GM23338 (cell line): Measurements from ENCODE around the gene ODF2L. TPM values are rescaled to one million over a fixed set of nuclear protein-coding genes. Genes with fewer than 3 reads are reported as not detected.

Source experiments
- ATAC-seq: fragments of 200-7000 bp; cut with Tn5 transposase; 3 replicates; pipeline ENCODE4 v1.9.1; 2020
- DNase-seq: peaks from one replicate; pipeline ENCODE4 v3.0.0-alpha.2; 2015; ENCODE audit warnings: low spot score
- H2AFZ ChIP-seq: fragments of 200-600 bp; sonication (generic); 2 replicates; pipeline ENCODE4 v1.8.0; 2016; ENCODE audit warnings: antibody characterized with exemption, mild to moderate bottlenecking, moderate library complexity
- H3F3A ChIP-seq: fragments of 200-600 bp; sonication (generic); replicated peaks from 2 replicates; pipeline ENCODE4 v1.8.0; 2017; ENCODE audit warnings: antibody characterized with exemption, mixed run types, low read depth
- H3K27ac ChIP-seq: fragments of 200-600 bp; sonication (generic); 2 replicates; pipeline ENCODE4 v1.6.1; 2016; ENCODE audit warnings: low read depth
- H3K27me3 ChIP-seq: fragments of 200-600 bp; sonication (generic); 2 replicates; pipeline ENCODE4 v1.8.0; 2016; ENCODE audit warnings: mild to moderate bottlenecking, mixed run types, moderate library complexity; ENCODE audit not compliant: insufficient read depth
- H3K36me3 ChIP-seq: fragments of 200-600 bp; sonication (generic); 2 replicates; pipeline ENCODE4 v1.8.0; 2016; ENCODE audit warnings: mild to moderate bottlenecking; ENCODE audit not compliant: insufficient read depth
- H3K4me1 ChIP-seq: fragments of 200-600 bp; sonication (generic); 2 replicates; pipeline ENCODE4 v1.8.0; 2016; ENCODE audit warnings: mild to moderate bottlenecking, moderate library complexity; ENCODE audit not compliant: insufficient read depth
- H3K4me2 ChIP-seq: fragments of 200-600 bp; sonication (generic); 2 replicates; pipeline ENCODE4 v1.7.1; 2017; ENCODE audit warnings: mixed run types
- H3K4me3 ChIP-seq: fragments of 200-600 bp; sonication (generic); 2 replicates; pipeline ENCODE4 v1.6.1; 2016; ENCODE audit warnings: mixed run types
- H3K79me2 ChIP-seq: fragments of 200-600 bp; sonication (generic); replicated peaks from 2 replicates; pipeline ENCODE4 v1.8.0; 2017; ENCODE audit warnings: mild to moderate bottlenecking; ENCODE audit not compliant: insufficient read depth
- H3K9me2 ChIP-seq: fragments of 200-600 bp; sonication (generic); 2 replicates; pipeline ENCODE4 v1.8.0; 2017; ENCODE audit not compliant: insufficient read depth
- H4K20me1 ChIP-seq: fragments of 200-600 bp; sonication (generic); replicated peaks from 2 replicates; pipeline ENCODE4 v1.8.0; 2017; ENCODE audit warnings: mild to moderate bottlenecking; ENCODE audit not compliant: insufficient read depth
- H3K27ac Mint-ChIP-seq: 2 replicates; pipeline ENCODE4 v1.8.0; 2020; ENCODE audit warnings: inconsistent platforms, mild to moderate bottlenecking, moderate library complexity, mixed read lengths
- H3K27me3 Mint-ChIP-seq: 3 replicates; pipeline ENCODE4 v1.8.0; 2022; ENCODE audit warnings: low read depth, mild to moderate bottlenecking, moderate library complexity, mixed read lengths, inconsistent platforms; ENCODE audit not compliant: insufficient read depth, poor library complexity
- H3K36me3 Mint-ChIP-seq: 3 replicates; pipeline ENCODE4 v1.8.0; 2021; ENCODE audit warnings: low read depth, mild to moderate bottlenecking, inconsistent platforms, moderate library complexity, mixed read lengths
- H3K4me1 Mint-ChIP-seq: 3 replicates; pipeline ENCODE4 v1.8.0; 2020; ENCODE audit warnings: mild to moderate bottlenecking, inconsistent platforms, mixed read lengths
- H3K4me3 Mint-ChIP-seq: 3 replicates; pipeline ENCODE4 v1.8.0; 2021; ENCODE audit warnings: moderate library complexity, mild to moderate bottlenecking, inconsistent platforms, mixed read lengths
- H3K9me3 Mint-ChIP-seq: 3 replicates; pipeline ENCODE4 v1.8.0; 2020; ENCODE audit warnings: moderate library complexity, mild to moderate bottlenecking, inconsistent platforms, mixed read lengths
- CREB1 ChIP-seq: fragments of 250-450 bp; sonication (Bioruptor Pico); IDR thresholded peaks from 2 replicates; pipeline ENCODE4 v1.5.0; 2020; ENCODE audit warnings: low read depth, mild to moderate bottlenecking, moderate library complexity
- EZH2 ChIP-seq: fragments of 200-600 bp; sonication (generic); IDR thresholded peaks from one replicate; pipeline ENCODE4 v1.8.0; 2017; ENCODE audit warnings: antibody characterized with exemption, mild to moderate bottlenecking, low read depth; ENCODE audit not compliant: unreplicated experiment
- EZH2phosphoT487 ChIP-seq: fragments of 200-600 bp; sonication (generic); IDR thresholded peaks from one replicate; pipeline ENCODE4 v1.8.1; 2018; ENCODE audit warnings: antibody characterized with exemption; ENCODE audit not compliant: unreplicated experiment
- JUNB ChIP-seq: IDR thresholded peaks from one replicate; pipeline ENCODE4 v1.6.1; 2016; ENCODE audit warnings: antibody characterized with exemption; ENCODE audit not compliant: unreplicated experiment
- NANOG ChIP-seq: IDR thresholded peaks from 2 replicates; pipeline ENCODE4 v1.6.1; 2016; ENCODE audit warnings: antibody characterized with exemption, borderline replicate concordance
- POLR2AphosphoS5 ChIP-seq: IDR thresholded peaks from 2 replicates; pipeline ENCODE4 v1.6.1; 2016; ENCODE audit warnings: antibody characterized with exemption, low read depth
- STAT1 ChIP-seq: IDR thresholded peaks from one replicate; pipeline ENCODE4 v1.6.1; 2016; ENCODE audit warnings: antibody characterized with exemption; ENCODE audit not compliant: unreplicated experiment
- ZNF114 ChIP-seq: fragments of 250-450 bp; sonication (Bioruptor Pico); IDR thresholded peaks from 2 replicates; pipeline ENCODE4 v1.5.0; 2020; ENCODE audit warnings: mild to moderate bottlenecking, moderate library complexity
- ZNF331 ChIP-seq: fragments of 250-450 bp; sonication (Bioruptor Pico); IDR thresholded peaks from 2 replicates; pipeline ENCODE4 v1.5.0; 2020; ENCODE audit warnings: low read depth, mild to moderate bottlenecking, moderate library complexity
- polyA plus RNA-seq: library from polyadenylated mRNA; unstranded; fragments of >200 nt; fragmentation: Nextera tagmentation; extraction: Ambion mirVana; gene quantifications from 2 replicates; pipeline ENCODE4 v1.2.1, GENCODE V29; 2016
- total RNA-seq: library from RNA; depleted of rRNA; stranded (reverse); fragments of >200 nt; shearing (Covaris generic); gene quantifications from 2 replicates; pipeline ENCODE4 v1.2.3, GENCODE V29; 2014
- TF ChIP-seq, protein P1 (sequence below): fragments of 250-450 bp; sonication (Bioruptor Pico); IDR thresholded peaks from 2 replicates; pipeline ENCODE4 v1.5.0; 2020; ENCODE audit warnings: mild to moderate bottlenecking, moderate library complexity
- TF ChIP-seq, protein P2 (sequence below): IDR thresholded peaks from one replicate; pipeline ENCODE4 v1.6.1; 2018; ENCODE audit warnings: antibody characterized with exemption; ENCODE audit not compliant: unreplicated experiment
- TF ChIP-seq, protein P3 (sequence below): IDR thresholded peaks from 2 replicates; pipeline ENCODE4 v1.6.1; 2016; ENCODE audit warnings: antibody characterized with exemption
- TF ChIP-seq, protein P4 (sequence below), 2 experiments: fragments of 200-600 bp in 1 of 2; sonication (generic) in 1 of 2; conservative IDR thresholded peaks; 2 replicates each; pipeline versions ENCODE4 v1.5.1 to v1.6.1; 2016 to 2017; ENCODE audit warnings: antibody characterized with exemption in 2 of 2, low read depth in 2 of 2, mild to moderate bottlenecking in 2 of 2, moderate library complexity in 1 of 2

The ODF2L gene
- total and polyA plus RNA-seq, 2 experiments from 2014 or later, result 29.8 to 51.5 TPM

DNA sequence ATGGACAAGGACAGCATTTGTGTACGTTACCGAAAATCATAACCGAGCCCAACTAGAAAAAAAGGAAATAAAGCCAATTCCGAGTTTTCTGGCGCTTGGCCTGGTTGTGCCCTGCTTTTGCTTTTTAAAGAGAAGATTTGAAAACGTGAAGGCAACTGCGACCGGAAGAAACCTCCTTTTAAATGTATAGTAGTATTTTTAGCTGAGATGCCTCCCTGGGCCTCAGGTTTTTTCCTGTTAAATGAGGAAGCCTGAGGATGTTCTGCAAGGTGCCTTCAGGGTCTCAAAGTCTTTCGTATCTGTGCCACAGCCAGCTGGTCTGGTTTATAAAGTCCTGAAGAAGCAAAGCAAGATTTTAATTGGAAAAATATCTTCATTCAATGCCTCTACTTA lies 371 bp upstream of the ODF2L start:
- peak overlapping the region; percentile 78 for H3K4me3 ChIP-seq
- H3K36me3 Mint-ChIP-seq, result peaks cover 1% of the 10 kb centered on the region; the same call in 2 of the 3 replicates
- no peaks in the 10 kb centered on the region for H3K36me3 ChIP-seq
- peak; percentile 47 for DNase-seq
- H3K4me1 Mint-ChIP-seq, result peaks cover 16% of the 10 kb centered on the region; the same call in 2 of the 3 replicates
- peak overlapping the region; percentile 93 for H3K4me3 Mint-ChIP-seq
- no peaks in the 10 kb centered on the region for H4K20me1 ChIP-seq
- H2AFZ ChIP-seq, result peak overlapping the region; percentile 81
- H3K9me2 ChIP-seq, result no peaks in the 10 kb centered on the region
- H3K27me3 ChIP-seq, result no peaks in the 10 kb centered on the region
- 0 out of 2 replicates have a peak, but pooled peaks cover 4% of the 10 kb centered on the region for H3F3A ChIP-seq
- no peaks in the 10 kb centered on the region for H3K9me3 Mint-ChIP-seq
- peak overlapping the region; percentile 68 for H3K27ac ChIP-seq
- peaks cover 37% of the 10 kb centered on the region for H3K79me2 ChIP-seq
- H3K27ac Mint-ChIP-seq, result peak overlapping the region; percentile 99
- no peak for ATAC-seq
- 0 out of 2 replicates have a peak, but pooled peaks cover 10% of the 10 kb centered on the region for H3K4me1 ChIP-seq
- peak overlapping the region; percentile 93 for H3K4me2 ChIP-seq
- peaks cover 2% of the 10 kb centered on the region for H3K27me3 Mint-ChIP-seq
- TF ChIP-seq JUNB (no peak), NANOG (no peak), CREB1 (CRISPR knock-in tag) (no peak), EZH2 (no peak), EZH2phosphoT487 (no peak), ZNF114 (no peak), STAT1 (no peak), POLR2AphosphoS5 (no peak), ZNF331 (CRISPR knock-in tag) (no peak)
- TF ChIP-seq, protein P1, sequence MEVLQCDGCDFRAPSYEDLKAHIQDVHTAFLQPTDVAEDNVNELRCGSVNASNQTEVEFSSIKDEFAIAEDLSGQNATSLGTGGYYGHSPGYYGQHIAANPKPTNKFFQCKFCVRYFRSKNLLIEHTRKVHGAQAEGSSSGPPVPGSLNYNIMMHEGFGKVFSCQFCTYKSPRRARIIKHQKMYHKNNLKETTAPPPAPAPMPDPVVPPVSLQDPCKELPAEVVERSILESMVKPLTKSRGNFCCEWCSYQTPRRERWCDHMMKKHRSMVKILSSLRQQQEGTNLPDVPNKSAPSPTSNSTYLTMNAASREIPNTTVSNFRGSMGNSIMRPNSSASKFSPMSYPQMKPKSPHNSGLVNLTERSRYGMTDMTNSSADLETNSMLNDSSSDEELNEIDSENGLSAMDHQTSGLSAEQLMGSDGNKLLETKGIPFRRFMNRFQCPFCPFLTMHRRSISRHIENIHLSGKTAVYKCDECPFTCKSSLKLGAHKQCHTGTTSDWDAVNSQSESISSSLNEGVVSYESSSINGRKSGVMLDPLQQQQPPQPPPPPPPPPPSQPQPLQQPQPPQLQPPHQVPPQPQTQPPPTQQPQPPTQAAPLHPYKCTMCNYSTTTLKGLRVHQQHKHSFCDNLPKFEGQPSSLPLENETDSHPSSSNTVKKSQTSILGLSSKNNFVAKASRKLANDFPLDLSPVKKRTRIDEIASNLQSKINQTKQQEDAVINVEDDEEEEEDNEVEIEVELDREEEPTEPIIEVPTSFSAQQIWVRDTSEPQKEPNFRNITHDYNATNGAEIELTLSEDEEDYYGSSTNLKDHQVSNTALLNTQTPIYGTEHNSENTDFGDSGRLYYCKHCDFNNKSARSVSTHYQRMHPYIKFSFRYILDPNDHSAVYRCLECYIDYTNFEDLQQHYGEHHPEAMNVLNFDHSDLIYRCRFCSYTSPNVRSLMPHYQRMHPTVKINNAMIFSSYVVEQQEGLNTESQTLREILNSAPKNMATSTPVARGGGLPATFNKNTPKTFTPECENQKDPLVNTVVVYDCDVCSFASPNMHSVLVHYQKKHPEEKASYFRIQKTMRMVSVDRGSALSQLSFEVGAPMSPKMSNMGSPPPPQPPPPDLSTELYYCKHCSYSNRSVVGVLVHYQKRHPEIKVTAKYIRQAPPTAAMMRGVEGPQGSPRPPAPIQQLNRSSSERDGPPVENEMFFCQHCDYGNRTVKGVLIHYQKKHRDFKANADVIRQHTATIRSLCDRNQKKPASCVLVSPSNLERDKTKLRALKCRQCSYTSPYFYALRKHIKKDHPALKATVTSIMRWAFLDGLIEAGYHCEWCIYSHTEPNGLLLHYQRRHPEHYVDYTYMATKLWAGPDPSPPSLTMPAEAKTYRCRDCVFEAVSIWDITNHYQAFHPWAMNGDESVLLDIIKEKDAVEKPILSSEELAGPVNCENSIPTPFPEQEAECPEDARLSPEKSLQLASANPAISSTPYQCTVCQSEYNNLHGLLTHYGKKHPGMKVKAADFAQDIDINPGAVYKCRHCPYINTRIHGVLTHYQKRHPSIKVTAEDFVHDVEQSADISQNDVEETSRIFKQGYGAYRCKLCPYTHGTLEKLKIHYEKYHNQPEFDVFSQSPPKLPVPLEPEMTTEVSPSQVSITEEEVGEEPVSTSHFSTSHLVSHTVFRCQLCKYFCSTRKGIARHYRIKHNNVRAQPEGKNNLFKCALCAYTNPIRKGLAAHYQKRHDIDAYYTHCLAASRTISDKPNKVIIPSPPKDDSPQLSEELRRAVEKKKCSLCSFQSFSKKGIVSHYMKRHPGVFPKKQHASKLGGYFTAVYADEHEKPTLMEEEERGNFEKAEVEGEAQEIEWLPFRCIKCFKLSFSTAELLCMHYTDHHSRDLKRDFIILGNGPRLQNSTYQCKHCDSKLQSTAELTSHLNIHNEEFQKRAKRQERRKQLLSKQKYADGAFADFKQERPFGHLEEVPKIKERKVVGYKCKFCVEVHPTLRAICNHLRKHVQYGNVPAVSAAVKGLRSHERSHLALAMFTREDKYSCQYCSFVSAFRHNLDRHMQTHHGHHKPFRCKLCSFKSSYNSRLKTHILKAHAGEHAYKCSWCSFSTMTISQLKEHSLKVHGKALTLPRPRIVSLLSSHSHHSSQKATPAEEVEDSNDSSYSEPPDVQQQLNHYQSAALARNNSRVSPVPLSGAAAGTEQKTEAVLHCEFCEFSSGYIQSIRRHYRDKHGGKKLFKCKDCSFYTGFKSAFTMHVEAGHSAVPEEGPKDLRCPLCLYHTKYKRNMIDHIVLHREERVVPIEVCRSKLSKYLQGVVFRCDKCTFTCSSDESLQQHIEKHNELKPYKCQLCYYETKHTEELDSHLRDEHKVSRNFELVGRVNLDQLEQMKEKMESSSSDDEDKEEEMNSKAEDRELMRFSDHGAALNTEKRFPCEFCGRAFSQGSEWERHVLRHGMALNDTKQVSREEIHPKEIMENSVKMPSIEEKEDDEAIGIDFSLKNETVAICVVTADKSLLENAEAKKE (CRISPR knock-in tag), result no peak
- TF ChIP-seq, protein P2, sequence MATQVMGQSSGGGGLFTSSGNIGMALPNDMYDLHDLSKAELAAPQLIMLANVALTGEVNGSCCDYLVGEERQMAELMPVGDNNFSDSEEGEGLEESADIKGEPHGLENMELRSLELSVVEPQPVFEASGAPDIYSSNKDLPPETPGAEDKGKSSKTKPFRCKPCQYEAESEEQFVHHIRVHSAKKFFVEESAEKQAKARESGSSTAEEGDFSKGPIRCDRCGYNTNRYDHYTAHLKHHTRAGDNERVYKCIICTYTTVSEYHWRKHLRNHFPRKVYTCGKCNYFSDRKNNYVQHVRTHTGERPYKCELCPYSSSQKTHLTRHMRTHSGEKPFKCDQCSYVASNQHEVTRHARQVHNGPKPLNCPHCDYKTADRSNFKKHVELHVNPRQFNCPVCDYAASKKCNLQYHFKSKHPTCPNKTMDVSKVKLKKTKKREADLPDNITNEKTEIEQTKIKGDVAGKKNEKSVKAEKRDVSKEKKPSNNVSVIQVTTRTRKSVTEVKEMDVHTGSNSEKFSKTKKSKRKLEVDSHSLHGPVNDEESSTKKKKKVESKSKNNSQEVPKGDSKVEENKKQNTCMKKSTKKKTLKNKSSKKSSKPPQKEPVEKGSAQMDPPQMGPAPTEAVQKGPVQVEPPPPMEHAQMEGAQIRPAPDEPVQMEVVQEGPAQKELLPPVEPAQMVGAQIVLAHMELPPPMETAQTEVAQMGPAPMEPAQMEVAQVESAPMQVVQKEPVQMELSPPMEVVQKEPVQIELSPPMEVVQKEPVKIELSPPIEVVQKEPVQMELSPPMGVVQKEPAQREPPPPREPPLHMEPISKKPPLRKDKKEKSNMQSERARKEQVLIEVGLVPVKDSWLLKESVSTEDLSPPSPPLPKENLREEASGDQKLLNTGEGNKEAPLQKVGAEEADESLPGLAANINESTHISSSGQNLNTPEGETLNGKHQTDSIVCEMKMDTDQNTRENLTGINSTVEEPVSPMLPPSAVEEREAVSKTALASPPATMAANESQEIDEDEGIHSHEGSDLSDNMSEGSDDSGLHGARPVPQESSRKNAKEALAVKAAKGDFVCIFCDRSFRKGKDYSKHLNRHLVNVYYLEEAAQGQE, result no peak
- TF ChIP-seq, protein P3, sequence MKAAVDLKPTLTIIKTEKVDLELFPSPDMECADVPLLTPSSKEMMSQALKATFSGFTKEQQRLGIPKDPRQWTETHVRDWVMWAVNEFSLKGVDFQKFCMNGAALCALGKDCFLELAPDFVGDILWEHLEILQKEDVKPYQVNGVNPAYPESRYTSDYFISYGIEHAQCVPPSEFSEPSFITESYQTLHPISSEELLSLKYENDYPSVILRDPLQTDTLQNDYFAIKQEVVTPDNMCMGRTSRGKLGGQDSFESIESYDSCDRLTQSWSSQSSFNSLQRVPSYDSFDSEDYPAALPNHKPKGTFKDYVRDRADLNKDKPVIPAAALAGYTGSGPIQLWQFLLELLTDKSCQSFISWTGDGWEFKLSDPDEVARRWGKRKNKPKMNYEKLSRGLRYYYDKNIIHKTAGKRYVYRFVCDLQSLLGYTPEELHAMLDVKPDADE, result no peak
- TF ChIP-seq, protein P4, sequence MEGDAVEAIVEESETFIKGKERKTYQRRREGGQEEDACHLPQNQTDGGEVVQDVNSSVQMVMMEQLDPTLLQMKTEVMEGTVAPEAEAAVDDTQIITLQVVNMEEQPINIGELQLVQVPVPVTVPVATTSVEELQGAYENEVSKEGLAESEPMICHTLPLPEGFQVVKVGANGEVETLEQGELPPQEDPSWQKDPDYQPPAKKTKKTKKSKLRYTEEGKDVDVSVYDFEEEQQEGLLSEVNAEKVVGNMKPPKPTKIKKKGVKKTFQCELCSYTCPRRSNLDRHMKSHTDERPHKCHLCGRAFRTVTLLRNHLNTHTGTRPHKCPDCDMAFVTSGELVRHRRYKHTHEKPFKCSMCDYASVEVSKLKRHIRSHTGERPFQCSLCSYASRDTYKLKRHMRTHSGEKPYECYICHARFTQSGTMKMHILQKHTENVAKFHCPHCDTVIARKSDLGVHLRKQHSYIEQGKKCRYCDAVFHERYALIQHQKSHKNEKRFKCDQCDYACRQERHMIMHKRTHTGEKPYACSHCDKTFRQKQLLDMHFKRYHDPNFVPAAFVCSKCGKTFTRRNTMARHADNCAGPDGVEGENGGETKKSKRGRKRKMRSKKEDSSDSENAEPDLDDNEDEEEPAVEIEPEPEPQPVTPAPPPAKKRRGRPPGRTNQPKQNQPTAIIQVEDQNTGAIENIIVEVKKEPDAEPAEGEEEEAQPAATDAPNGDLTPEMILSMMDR (conservative IDR thresholded peaks at IDR 0.05; ENCODE audit: low read depth in 2 of 2), result no peak
